Upper lobe of right lung (tissue), 1 donor: ENCODE measurements around the gene CYBC1. TPM values are rescaled to one million over a fixed set of nuclear protein-coding genes. Genes with fewer than 3 reads are reported as not detected.

Experiments used
- ATAC-seq: fragments of 200-7000 bp; cut with Tn5 transposase; one replicate; pipeline ENCODE4 v1.9.1; 2020; ENCODE audit warnings: mild to moderate bottlenecking, moderate library complexity
- DNase-seq: peaks from one replicate; pipeline ENCODE4 v3.0.0-alpha.2; 2020
- H3K27ac ChIP-seq: fragments of 200-600 bp; one replicate; pipeline ENCODE4 v1.8.0; 2022
- H3K27me3 ChIP-seq: fragments of 200-600 bp; one replicate; pipeline ENCODE4 v1.8.0; 2022; ENCODE audit warnings: mild to moderate bottlenecking
- H3K36me3 ChIP-seq: fragments of 200-600 bp; one replicate; pipeline ENCODE4 v1.8.0; 2022
- H3K4me1 ChIP-seq: fragments of 200-600 bp; one replicate; pipeline ENCODE4 v1.8.0; 2022
- H3K4me3 ChIP-seq: fragments of 200-600 bp; one replicate; pipeline ENCODE4 v1.8.0; 2022; ENCODE audit warnings: mild to moderate bottlenecking
- H3K9me3 ChIP-seq: fragments of 200-600 bp; one replicate; pipeline ENCODE4 v1.8.0; 2022
- intact Hi-C: fragments of 100-400 bp; cut with DNase I; formaldehyde crosslinking; loops from one replicate; pipeline ENCODE4 v1.11.0; 2022
- total RNA-seq: library from RNA; stranded (reverse); fragmentation: NEBNext Ultra II Directional; extraction: Animal tissue kit (Norgen Biotek cat#: 25700); gene quantifications from one replicate; pipeline ENCODE4 v1.2.1, GENCODE V29; 2021
- TF ChIP-seq, protein P1 (sequence below): fragments of 200-600 bp; IDR thresholded peaks from one replicate; pipeline ENCODE4 v1.8.0; 2022; ENCODE audit warnings: antibody characterized with exemption
- donor health status: DM: no; HTN: yes; CAD: no; lungs with severe emphysema.

Gene CYBC1
- total RNA-seq, 1 donor from 2014 or later = 120 TPM

DNA sequence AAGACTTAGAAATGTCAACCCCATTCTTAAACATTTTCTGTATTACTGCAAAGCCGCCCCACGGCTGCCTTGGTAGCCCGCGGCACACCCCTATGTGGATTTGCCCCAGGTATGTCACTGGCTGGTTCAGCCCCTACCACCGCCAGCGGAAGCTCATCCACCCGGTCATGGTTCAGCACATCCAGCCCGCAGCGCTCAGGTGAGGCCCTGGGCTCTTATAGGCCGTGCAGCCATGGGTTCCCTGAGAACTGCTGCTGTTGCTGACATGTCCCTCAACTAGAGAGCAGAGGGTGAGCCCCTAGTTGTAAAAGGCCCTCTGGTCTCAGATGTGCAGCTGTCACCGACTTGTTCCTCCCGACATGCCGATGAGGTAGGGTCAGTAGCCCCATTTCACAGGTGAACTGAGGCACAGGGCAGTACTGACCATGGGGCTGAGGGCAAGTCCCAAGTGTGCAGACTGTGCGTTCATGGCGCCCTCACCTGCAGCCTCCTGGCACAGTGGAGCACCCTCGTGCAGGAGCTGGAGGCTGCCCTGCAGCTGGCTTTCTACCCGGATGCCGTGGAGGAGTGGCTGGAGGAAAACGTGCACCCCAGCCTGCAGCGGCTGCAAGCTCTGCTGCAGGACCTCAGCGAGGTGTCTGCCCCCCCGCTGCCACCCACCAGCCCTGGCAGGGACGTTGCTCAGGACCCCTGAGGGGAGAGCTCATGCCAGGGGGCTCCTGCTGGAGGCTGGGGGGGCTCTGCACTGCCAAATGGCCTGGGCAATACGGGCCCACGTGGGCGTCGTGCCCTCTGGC is 8.7 kb downstream of the CYBC1 start:
- Histone ChIP-seq H3K4me1 (peaks cover 18% of the 10 kb centered on the region), H3K36me3 (peaks cover 32% of the 10 kb centered on the region), H3K27me3 (no peaks in the 10 kb centered on the region), H3K27ac (no peak overlapping the region), H3K9me3 (no peaks in the 10 kb centered on the region), H3K4me3 (no peak overlapping the region)
- no peak for ATAC-seq
- intact Hi-C loops = no loop called here
- TF ChIP-seq, protein P1, sequence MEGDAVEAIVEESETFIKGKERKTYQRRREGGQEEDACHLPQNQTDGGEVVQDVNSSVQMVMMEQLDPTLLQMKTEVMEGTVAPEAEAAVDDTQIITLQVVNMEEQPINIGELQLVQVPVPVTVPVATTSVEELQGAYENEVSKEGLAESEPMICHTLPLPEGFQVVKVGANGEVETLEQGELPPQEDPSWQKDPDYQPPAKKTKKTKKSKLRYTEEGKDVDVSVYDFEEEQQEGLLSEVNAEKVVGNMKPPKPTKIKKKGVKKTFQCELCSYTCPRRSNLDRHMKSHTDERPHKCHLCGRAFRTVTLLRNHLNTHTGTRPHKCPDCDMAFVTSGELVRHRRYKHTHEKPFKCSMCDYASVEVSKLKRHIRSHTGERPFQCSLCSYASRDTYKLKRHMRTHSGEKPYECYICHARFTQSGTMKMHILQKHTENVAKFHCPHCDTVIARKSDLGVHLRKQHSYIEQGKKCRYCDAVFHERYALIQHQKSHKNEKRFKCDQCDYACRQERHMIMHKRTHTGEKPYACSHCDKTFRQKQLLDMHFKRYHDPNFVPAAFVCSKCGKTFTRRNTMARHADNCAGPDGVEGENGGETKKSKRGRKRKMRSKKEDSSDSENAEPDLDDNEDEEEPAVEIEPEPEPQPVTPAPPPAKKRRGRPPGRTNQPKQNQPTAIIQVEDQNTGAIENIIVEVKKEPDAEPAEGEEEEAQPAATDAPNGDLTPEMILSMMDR = no peak
- DNase-seq = no peak

DNA sequence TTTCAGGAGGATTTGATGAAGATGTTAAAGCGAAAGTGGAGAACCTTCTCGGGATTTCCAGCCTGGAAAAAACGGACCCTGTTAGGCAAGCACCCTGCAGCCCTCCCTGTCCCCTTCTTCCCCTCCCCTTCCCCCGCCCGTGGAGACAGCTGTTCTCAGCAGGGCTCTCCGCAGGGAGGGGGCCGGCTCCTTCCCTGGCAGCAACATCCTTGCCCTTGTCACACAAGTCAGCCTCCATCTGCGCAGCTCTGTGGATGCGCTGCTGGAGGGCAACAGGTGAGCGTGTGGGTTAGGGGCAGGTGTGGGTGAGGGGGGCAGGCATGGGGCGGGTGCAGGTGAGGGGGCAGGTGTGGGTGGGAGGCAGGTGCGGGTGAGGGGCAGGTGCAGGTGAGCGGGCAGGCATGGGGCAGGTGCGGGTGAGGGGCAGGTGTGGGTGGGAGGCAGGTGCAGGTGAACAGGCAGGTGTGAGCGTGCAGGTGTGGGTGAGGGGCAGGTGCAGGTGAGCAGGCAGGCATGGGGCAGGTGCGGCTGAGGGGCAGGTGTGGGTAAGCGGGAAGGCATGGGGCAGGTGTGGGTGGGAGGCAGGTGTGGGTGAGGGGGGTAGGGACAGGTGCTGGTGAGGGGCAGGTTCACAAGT is 9.4 kb downstream of the CYBC1 start:
- Histone ChIP-seq H3K4me1 (peaks cover 12% of the 10 kb centered on the region), H3K27me3 (no peaks in the 10 kb centered on the region), H3K9me3 (no peaks in the 10 kb centered on the region), H3K36me3 (peaks cover 33% of the 10 kb centered on the region), H3K27ac (peak overlapping the region; percentile 24), H3K4me3 (peak overlapping the region; percentile 19)
- ATAC-seq (peak; percentile 9), DNase-seq (peak; percentile 71)
- intact Hi-C loops = no loop called here
- TF ChIP-seq, protein P1 = no peak

- ATAC-seq (peak; percentile 53), DNase-seq (peak; percentile 73)
- H3K4me1 ChIP-seq = peaks cover 6% of the 10 kb centered on the region
- H3K27ac ChIP-seq = peak overlapping the region; percentile 24
- no peaks in the 10 kb centered on the region for H3K27me3 ChIP-seq
- intact Hi-C loops = no loop called here
- H3K4me3 ChIP-seq = peak overlapping the region; percentile 19
- no peaks in the 10 kb centered on the region for H3K9me3 ChIP-seq
- TF ChIP-seq, protein P1 = no peak
- H3K36me3 ChIP-seq = peaks cover 33% of the 10 kb centered on the region
Measured at GRCh38 chr17:82440469-82440981, 10.0 kb downstream of the CYBC1 start.

DNA sequence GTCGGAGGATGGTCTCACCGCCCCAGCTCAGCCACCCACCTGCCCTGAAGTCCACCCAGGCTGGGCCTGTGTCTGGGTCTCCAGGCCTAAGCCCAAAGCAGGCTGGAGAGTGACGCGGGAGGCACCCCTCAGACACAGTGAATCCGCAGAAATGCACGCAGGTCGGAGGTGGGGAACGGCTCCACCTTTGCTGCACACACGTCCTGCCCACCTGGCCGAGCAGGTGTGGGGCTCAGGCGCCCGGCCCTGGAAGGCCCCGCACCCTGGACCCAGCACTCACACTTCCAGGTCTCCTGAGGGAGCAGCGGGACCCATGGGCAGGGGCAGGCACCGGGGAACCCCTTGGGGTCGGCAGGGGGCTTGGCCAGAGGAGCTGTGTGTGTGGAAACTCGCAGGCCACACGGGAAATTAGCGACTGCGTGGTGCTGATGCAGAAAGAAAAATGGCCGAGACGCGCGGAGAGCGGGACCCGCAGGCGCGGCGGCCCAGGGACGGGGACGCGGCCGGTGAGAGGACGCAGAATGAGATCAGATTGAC is 10.7 kb downstream of the CYBC1 start:
- TF ChIP-seq, protein P1 = no peak
- ATAC-seq (no peak), DNase-seq (no peak)
- intact Hi-C loops = no loop called here
- H3K27ac ChIP-seq = peak overlapping the region; percentile 24
- no peaks in the 10 kb centered on the region for H3K27me3 ChIP-seq
- no peaks in the 10 kb centered on the region for H3K9me3 ChIP-seq
- H3K4me1 ChIP-seq = no peaks in the 10 kb centered on the region
- H3K4me3 ChIP-seq = no peak overlapping the region
- peaks cover 33% of the 10 kb centered on the region for H3K36me3 ChIP-seq

GRCh38 chr17:82439194-82439828 is 11.2 kb downstream of the CYBC1 start:
- TF ChIP-seq, protein P1 = no peak
- DNase-seq (peak; percentile 68), ATAC-seq (no peak)
- peaks cover 28% of the 10 kb centered on the region for H3K36me3 ChIP-seq
- H3K4me3 ChIP-seq = no peak overlapping the region
- intact Hi-C loops = no loop called here
- no peaks in the 10 kb centered on the region for H3K27me3 ChIP-seq
- no peak overlapping the region for H3K27ac ChIP-seq
- H3K4me1 ChIP-seq = no peaks in the 10 kb centered on the region
- H3K9me3 ChIP-seq = no peaks in the 10 kb centered on the region
